ENCODE results near the gene MVP. TPM values are rescaled to one million over a fixed set of nuclear protein-coding genes. Genes with fewer than 3 reads are reported as not detected.

The MVP gene
- total RNA-seq, 1 experiment from 2014 or later, result 27.3 TPM

DNA sequence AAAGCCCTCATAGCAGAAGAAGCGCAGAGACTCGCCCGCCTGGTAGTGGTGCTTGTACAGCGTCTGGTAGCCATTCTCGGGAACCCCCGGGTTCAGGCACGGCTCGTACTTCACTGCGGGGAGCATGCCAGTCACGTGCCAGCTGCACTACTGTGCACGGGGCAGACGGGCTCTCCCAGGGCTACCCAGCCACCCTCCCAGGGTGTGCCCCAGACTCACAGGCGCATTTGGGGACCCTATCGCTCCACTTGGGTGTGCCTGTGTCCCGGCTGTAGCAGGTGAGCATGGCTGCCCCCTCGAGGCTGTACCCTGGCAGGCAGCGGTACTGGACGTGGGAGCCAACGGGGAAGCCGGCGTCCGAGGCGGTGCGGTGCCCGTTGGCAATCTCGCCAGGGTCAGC, 53.1 kb downstream of the MVP start:
- H2AFZ ChIP-seq (ENCODE audit: low read length), result no peak overlapping the region
- no peaks in the 10 kb centered on the region for H3K9me2 ChIP-seq (replicated peaks; ENCODE audit: low read length)
- intact Hi-C loops (cut with micrococcal nuclease), result no loop called here
- no peaks in the 10 kb centered on the region for H4K20me1 ChIP-seq (ENCODE audit: low read length)
- H3F3A ChIP-seq (ENCODE audit: low read length, unreplicated experiment), result no peaks in the 10 kb centered on the region
- BruUV-seq (replicated peaks), result no TSS peak
- ChIA-PET POLR2A (ENCODE audit: unreplicated experiment) (no interaction called here), CTCF (no interaction called here)
- no peak overlapping the region for H3K4me2 ChIP-seq (ENCODE audit: low read length)
- no peak for DNase-seq
- no peak for TF ChIP-seq EZH2 (IDR thresholded peaks at IDR 0.05; ENCODE audit: low read length, unreplicated experiment)
- H3K27ac ChIP-seq (ENCODE audit: low read length), result no peak overlapping the region
- H3K9me3 ChIP-seq (ENCODE audit: low read length), result no peaks in the 10 kb centered on the region
- H3K9ac ChIP-seq (ENCODE audit: low read length), result no peak overlapping the region
- H3K4me3 ChIP-seq (ENCODE audit: low read length), result no peak overlapping the region
- H3K79me2 ChIP-seq (ENCODE audit: low read length), result no peaks in the 10 kb centered on the region
- no peaks in the 10 kb centered on the region for H3K36me3 ChIP-seq (ENCODE audit: low read depth, low read length)
- H3K4me1 ChIP-seq (ENCODE audit: insufficient read depth, low read length), result no peaks in the 10 kb centered on the region
- ATAC-seq, result no peak
- no peaks in the 10 kb centered on the region for H3K27me3 ChIP-seq (ENCODE audit: low read length)

DNA sequence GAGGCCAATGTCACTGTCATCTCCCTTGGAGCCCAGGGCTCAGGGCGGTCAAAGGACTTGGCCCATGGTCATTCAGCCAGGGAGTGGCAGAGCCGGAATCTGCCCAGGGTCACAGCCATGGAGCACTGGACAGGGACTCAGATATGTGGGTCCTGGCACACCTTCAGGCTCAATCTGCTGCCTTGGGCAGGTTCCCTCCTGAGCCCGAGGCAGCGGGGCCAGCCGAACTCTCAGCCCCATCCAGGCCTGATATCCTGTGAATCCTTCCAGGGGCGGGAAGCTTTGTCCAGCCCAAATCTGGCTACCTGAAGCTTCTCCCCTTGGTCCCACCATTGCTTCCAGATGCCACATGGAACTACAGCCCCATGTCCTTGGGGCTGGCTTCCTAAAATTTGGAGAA, 54.9 kb downstream of the MVP start:
- no peaks in the 10 kb centered on the region for H3K9me2 ChIP-seq (replicated peaks; ENCODE audit: low read length)
- H2AFZ ChIP-seq (ENCODE audit: low read length), result no peak overlapping the region
- H3K9ac ChIP-seq (ENCODE audit: low read length), result no peak overlapping the region
- DNase-seq (no peak), ATAC-seq (no peak)
- BruUV-seq (replicated peaks), result no TSS peak
- no peaks in the 10 kb centered on the region for H4K20me1 ChIP-seq (ENCODE audit: low read length)
- no peaks in the 10 kb centered on the region for H3K9me3 ChIP-seq (ENCODE audit: low read length)
- H3K4me3 ChIP-seq (ENCODE audit: low read length), result no peak overlapping the region
- intact Hi-C loops (cut with micrococcal nuclease), result no loop called here
- H3K4me1 ChIP-seq (ENCODE audit: insufficient read depth, low read length), result no peaks in the 10 kb centered on the region
- TF ChIP-seq EZH2 (IDR thresholded peaks at IDR 0.05; ENCODE audit: low read length, unreplicated experiment) (no peak), CTCF (conservative IDR thresholded peaks at IDR 0.05; ENCODE audit: low read depth, low read length) (no peak), EZH2phosphoT487 (IDR thresholded peaks at IDR 0.05; ENCODE audit: borderline replicate concordance, low read length) (no peak)
- H3F3A ChIP-seq (ENCODE audit: low read length, unreplicated experiment), result no peaks in the 10 kb centered on the region
- H3K36me3 ChIP-seq (ENCODE audit: low read depth, low read length), result no peaks in the 10 kb centered on the region
- ChIA-PET CTCF (no interaction called here), POLR2A (ENCODE audit: unreplicated experiment) (no interaction called here)
- no peak overlapping the region for H3K4me2 ChIP-seq (ENCODE audit: low read length)
- no peaks in the 10 kb centered on the region for H3K79me2 ChIP-seq (ENCODE audit: low read length)
- H3K27ac ChIP-seq (ENCODE audit: low read length), result no peak overlapping the region
- H3K27me3 ChIP-seq (ENCODE audit: low read length), result no peaks in the 10 kb centered on the region

DNA sequence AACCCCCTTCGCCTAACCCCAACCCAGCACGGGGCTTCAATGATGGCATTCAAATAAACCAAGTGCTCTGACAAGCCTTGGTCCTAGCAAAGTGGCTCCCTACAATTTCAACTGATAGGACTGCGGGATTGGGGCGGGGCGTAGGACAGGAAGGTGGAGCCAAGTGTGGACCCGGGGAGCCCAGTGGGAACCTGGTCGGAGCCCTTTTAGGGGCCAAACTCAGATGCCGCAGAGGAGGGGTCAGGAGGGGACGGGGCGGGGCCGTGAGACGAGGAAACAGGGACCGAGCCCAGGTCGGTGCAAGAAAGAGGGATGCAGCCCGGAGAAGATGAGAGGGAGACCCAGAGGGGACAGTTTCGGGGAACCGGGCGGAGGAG, 55.9 kb downstream of the MVP start:
- CTCF ChIA-PET, result no interaction called here
- Histone ChIP-seq H3K9ac (ENCODE audit: low read length) (no peak overlapping the region), H2AFZ (ENCODE audit: low read length) (no peak overlapping the region), H3K9me3 (ENCODE audit: low read length) (no peaks in the 10 kb centered on the region), H3F3A (ENCODE audit: low read length, unreplicated experiment) (no peaks in the 10 kb centered on the region), H3K27ac (ENCODE audit: low read length) (no peak overlapping the region), H3K4me2 (ENCODE audit: low read length) (no peak overlapping the region), H3K36me3 (ENCODE audit: low read depth, low read length) (no peaks in the 10 kb centered on the region), H3K27me3 (ENCODE audit: low read length) (no peaks in the 10 kb centered on the region), H4K20me1 (ENCODE audit: low read length) (no peaks in the 10 kb centered on the region), H3K4me3 (ENCODE audit: low read length) (no peak overlapping the region), H3K79me2 (ENCODE audit: low read length) (no peaks in the 10 kb centered on the region), H3K9me2 (replicated peaks; ENCODE audit: low read length) (no peaks in the 10 kb centered on the region), H3K4me1 (ENCODE audit: insufficient read depth, low read length) (no peaks in the 10 kb centered on the region)
- ATAC-seq (no peak), DNase-seq (no peak)
- intact Hi-C loops (cut with micrococcal nuclease), result no loop called here
- TF ChIP-seq EZH2phosphoT487 (IDR thresholded peaks at IDR 0.05; ENCODE audit: borderline replicate concordance, low read length) (no peak), CTCF (conservative IDR thresholded peaks at IDR 0.05; ENCODE audit: low read depth, low read length) (no peak), EZH2 (IDR thresholded peaks at IDR 0.05; ENCODE audit: low read length, unreplicated experiment) (no peak)
- POLR2A ChIA-PET (ENCODE audit: unreplicated experiment), result no interaction called here
- no TSS peak for BruUV-seq (replicated peaks)
